SK-N-SH treated with all-trans-retinoic acid at 6 μM for 48 hours (cell line): ENCODE results near the gene CENPA.
"Not testable (repeated sequence)": the region's sequence is repeated elsewhere in the genome, so short reads cannot be mapped to it uniquely, and the experiment has no call there.

Experiments
- ATAC-seq: fragments of 200-7000 bp; cut with Tn5 transposase; 3 replicates; pipeline ENCODE4 v1.9.1; 2020; ENCODE audit warnings: mild to moderate bottlenecking, moderate library complexity
- ARNTL ChIP-seq: fragments of 450-650 bp; formaldehyde crosslinking; IDR thresholded peaks from 2 replicates; pipeline ENCODE4 v1.5.0; 2020; ENCODE audit warnings: low read depth, mild to moderate bottlenecking, moderate library complexity, borderline replicate concordance
- BACH2 ChIP-seq: fragments of 250-450 bp; sonication (Bioruptor Pico); IDR thresholded peaks from 2 replicates; pipeline ENCODE4 v1.9.0; 2021; ENCODE audit warnings: mild to moderate bottlenecking, borderline replicate concordance
- CSDC2 ChIP-seq: fragments of 250-450 bp; sonication (Bioruptor Pico); IDR thresholded peaks from 2 replicates; pipeline ENCODE4 v1.5.0; 2020; ENCODE audit warnings: mild to moderate bottlenecking, moderate library complexity
- ESRRG ChIP-seq: fragments of 250-450 bp; sonication (Bioruptor Pico); IDR thresholded peaks from 2 replicates; pipeline ENCODE4 v1.6.1; 2021; ENCODE audit warnings: mild to moderate bottlenecking
- GLIS3 ChIP-seq: fragments of 250-450 bp; sonication (Bioruptor Pico); IDR thresholded peaks from 2 replicates; pipeline ENCODE4 v1.5.0; 2020; ENCODE audit warnings: mild to moderate bottlenecking, moderate library complexity
- ISL1 ChIP-seq: fragments of 250-450 bp; sonication (Bioruptor Pico); IDR thresholded peaks from 2 replicates; pipeline ENCODE4 v2.1.2; 2022; ENCODE audit warnings: mild to moderate bottlenecking, moderate library complexity
- OSR1 ChIP-seq: fragments of 250-450 bp; sonication (Bioruptor Pico); IDR thresholded peaks from 2 replicates; pipeline ENCODE4 v1.8.0; 2022; ENCODE audit warnings: moderate library complexity, mild to moderate bottlenecking, inconsistent platforms
- PATZ1 ChIP-seq: fragments of 250-450 bp; sonication (Bioruptor Pico); IDR thresholded peaks from 2 replicates; pipeline ENCODE4 v1.8.0; 2020; ENCODE audit warnings: mild to moderate bottlenecking, moderate library complexity, borderline replicate concordance
- PPARA ChIP-seq: fragments of 250-450 bp; sonication (Bioruptor Pico); IDR thresholded peaks from 2 replicates; pipeline ENCODE4 v1.5.0; 2020; ENCODE audit warnings: mild to moderate bottlenecking, borderline replicate concordance
- RARB ChIP-seq: fragments of 250-450 bp; sonication (Bioruptor Pico); IDR thresholded peaks from 2 replicates; pipeline ENCODE4 v1.8.0; 2021; ENCODE audit warnings: mild to moderate bottlenecking, moderate library complexity
- SNAI2 ChIP-seq: fragments of 250-450 bp; sonication (Bioruptor Pico); IDR thresholded peaks from 2 replicates; pipeline ENCODE4 v1.5.0; 2020; ENCODE audit warnings: mild to moderate bottlenecking, moderate library complexity
- TCF4 ChIP-seq: fragments of 250-450 bp; sonication (Bioruptor Pico); IDR thresholded peaks from 2 replicates; pipeline ENCODE4 v1.8.0; 2021; ENCODE audit warnings: mild to moderate bottlenecking, moderate library complexity, borderline replicate concordance
- TOX ChIP-seq: fragments of 250-450 bp; sonication (Bioruptor Pico); IDR thresholded peaks from 2 replicates; pipeline ENCODE4 v1.8.0; 2021; ENCODE audit warnings: mild to moderate bottlenecking, moderate library complexity, borderline replicate concordance
- ZC3H10 ChIP-seq: fragments of 250-450 bp; sonication (Bioruptor Pico); IDR thresholded peaks from 2 replicates; pipeline ENCODE4 v1.5.1; 2021; ENCODE audit warnings: mild to moderate bottlenecking, moderate library complexity
- ZFP3 ChIP-seq: fragments of 250-450 bp; sonication (Bioruptor Pico); IDR thresholded peaks from 2 replicates; pipeline ENCODE4 v1.5.0; 2020; ENCODE audit warnings: mild to moderate bottlenecking, moderate library complexity
- ZFP30 ChIP-seq: fragments of 450-650 bp; formaldehyde crosslinking; IDR thresholded peaks from 2 replicates; pipeline ENCODE4 v1.5.0; 2022; ENCODE audit warnings: mild to moderate bottlenecking, moderate library complexity
- ZNF565 ChIP-seq: fragments of 450-650 bp; formaldehyde crosslinking; conservative IDR thresholded peaks from 2 replicates; pipeline ENCODE4 v1.5.0; 2020; ENCODE audit warnings: low read depth, mild to moderate bottlenecking, moderate library complexity
- ZNF70 ChIP-seq: fragments of 450-650 bp; formaldehyde crosslinking; IDR thresholded peaks from 2 replicates; pipeline ENCODE4 v1.5.0; 2020; ENCODE audit warnings: mild to moderate bottlenecking, moderate library complexity
- ZNF8 ChIP-seq: fragments of 450-650 bp; formaldehyde crosslinking; IDR thresholded peaks from 2 replicates; pipeline ENCODE4 v1.5.0; 2020; ENCODE audit warnings: mild to moderate bottlenecking, moderate library complexity
- TF ChIP-seq, protein P1 (sequence below): fragments of 250-450 bp; sonication (Bioruptor Pico); IDR thresholded peaks from 2 replicates; pipeline ENCODE4 v1.5.1; 2021; ENCODE audit warnings: mild to moderate bottlenecking, moderate library complexity
- TF ChIP-seq, protein P2 (sequence below): fragments of 250-450 bp; sonication (Bioruptor Pico); IDR thresholded peaks from 2 replicates; pipeline ENCODE4 v1.5.0; 2020; ENCODE audit warnings: mild to moderate bottlenecking, moderate library complexity
- TF ChIP-seq, protein P3 (sequence below): fragments of 250-450 bp; sonication (Bioruptor Pico); IDR thresholded peaks from 2 replicates; pipeline ENCODE4 v1.5.1; 2020; ENCODE audit warnings: low read depth, mild to moderate bottlenecking, moderate library complexity
- TF ChIP-seq, protein P4 (sequence below): fragments of 250-450 bp; sonication (Bioruptor Pico); IDR thresholded peaks from 2 replicates; pipeline ENCODE4 v1.8.0; 2021; ENCODE audit warnings: low read depth, mild to moderate bottlenecking, moderate library complexity, borderline replicate concordance

Gene CENPA

DNA sequence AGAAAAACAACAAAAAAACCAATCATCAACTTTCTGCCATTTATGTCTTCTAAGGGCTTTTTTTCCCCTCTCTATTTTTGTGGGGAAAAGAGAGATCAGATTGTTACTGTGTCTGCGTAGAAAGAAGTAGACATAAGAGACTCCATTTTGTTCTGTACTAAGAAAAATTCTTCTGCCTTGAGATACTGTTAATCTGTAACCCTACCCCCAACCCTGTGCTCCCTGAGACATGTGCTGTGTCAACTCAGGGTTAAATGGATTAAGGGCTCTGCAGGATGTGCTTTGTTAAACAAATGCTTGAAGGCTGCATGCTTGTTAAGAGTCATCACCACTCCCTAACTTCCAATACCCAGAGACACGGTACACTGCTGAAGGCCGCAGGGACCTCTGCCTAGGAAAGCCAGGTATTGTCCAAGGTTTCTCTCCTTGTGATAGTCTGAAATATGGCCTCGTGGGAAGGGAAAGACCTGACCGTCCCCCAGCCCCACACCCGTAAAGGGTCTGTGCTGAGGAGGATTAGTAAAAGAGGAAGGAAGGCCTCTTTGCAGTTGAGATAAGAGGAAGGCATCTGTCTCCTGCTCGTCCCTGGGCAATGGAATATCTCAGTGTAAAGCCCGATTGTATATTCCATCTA lies 36.0 kb upstream of the CENPA start (continued):
- TF ChIP-seq, protein P1, sequence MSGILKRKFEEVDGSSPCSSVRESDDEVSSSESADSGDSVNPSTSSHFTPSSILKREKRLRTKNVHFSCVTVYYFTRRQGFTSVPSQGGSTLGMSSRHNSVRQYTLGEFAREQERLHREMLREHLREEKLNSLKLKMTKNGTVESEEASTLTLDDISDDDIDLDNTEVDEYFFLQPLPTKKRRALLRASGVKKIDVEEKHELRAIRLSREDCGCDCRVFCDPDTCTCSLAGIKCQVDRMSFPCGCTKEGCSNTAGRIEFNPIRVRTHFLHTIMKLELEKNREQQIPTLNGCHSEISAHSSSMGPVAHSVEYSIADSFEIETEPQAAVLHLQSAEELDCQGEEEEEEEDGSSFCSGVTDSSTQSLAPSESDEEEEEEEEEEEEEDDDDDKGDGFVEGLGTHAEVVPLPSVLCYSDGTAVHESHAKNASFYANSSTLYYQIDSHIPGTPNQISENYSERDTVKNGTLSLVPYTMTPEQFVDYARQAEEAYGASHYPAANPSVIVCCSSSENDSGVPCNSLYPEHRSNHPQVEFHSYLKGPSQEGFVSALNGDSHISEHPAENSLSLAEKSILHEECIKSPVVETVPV (CRISPR knock-in tag) = peak; percentile 81; the same call in 1 of the 2 replicates
- peak; percentile 86; the same call in 1 of the 2 replicates for TF ChIP-seq PATZ1
- peak; percentile 22; the same call in 1 of the 2 replicates for TF ChIP-seq RARB (CRISPR knock-in tag)

DNA sequence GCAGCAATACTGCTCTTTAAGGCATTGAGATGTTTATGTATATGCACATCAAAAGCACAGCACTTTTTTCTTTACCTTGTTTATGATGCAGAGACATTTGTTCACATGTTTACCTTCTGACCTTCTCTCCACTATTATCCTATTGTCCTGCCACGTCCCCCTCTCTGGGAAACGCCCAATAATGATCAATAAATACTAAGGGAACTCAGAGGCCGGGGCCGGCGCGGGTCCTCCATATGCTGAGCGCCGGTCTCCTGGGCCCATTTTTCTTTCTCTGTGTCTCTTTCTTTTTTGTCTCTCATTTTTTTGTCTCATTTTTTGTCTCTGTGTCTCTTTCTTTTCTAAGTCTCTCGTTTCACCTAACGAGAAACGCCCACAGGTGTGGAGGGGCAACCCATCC lies 35.4 kb upstream of the CENPA start:
- ATAC-seq = not testable (repeated sequence)

GRCh38 chr2:26752656-26753055 lies 33.2 kb upstream of the CENPA start:
- TF ChIP-seq ARNTL = no peak
- no peak for TF ChIP-seq ZNF70 (CRISPR knock-in tag)
- no peak for TF ChIP-seq ESRRG
- no peak for TF ChIP-seq TOX
- no peak for TF ChIP-seq PATZ1
- TF ChIP-seq ISL1 = peak; percentile 19; the same call in 1 of the 2 replicates
- TF ChIP-seq GLIS3 (CRISPR knock-in tag) = no peak
- no peak for TF ChIP-seq SNAI2 (CRISPR knock-in tag)
- no peak for TF ChIP-seq ZNF565 (CRISPR knock-in tag)
- no peak for TF ChIP-seq PPARA (CRISPR knock-in tag)
- no peak; the same call in 1 of the 2 replicates for TF ChIP-seq CSDC2 (CRISPR knock-in tag)
- TF ChIP-seq, protein P2, sequence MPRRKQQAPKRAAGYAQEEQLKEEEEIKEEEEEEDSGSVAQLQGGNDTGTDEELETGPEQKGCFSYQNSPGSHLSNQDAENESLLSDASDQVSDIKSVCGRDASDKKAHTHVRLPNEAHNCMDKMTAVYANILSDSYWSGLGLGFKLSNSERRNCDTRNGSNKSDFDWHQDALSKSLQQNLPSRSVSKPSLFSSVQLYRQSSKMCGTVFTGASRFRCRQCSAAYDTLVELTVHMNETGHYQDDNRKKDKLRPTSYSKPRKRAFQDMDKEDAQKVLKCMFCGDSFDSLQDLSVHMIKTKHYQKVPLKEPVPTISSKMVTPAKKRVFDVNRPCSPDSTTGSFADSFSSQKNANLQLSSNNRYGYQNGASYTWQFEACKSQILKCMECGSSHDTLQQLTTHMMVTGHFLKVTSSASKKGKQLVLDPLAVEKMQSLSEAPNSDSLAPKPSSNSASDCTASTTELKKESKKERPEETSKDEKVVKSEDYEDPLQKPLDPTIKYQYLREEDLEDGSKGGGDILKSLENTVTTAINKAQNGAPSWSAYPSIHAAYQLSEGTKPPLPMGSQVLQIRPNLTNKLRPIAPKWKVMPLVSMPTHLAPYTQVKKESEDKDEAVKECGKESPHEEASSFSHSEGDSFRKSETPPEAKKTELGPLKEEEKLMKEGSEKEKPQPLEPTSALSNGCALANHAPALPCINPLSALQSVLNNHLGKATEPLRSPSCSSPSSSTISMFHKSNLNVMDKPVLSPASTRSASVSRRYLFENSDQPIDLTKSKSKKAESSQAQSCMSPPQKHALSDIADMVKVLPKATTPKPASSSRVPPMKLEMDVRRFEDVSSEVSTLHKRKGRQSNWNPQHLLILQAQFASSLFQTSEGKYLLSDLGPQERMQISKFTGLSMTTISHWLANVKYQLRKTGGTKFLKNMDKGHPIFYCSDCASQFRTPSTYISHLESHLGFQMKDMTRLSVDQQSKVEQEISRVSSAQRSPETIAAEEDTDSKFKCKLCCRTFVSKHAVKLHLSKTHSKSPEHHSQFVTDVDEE (CRISPR knock-in tag) = no peak
- TF ChIP-seq, protein P3, sequence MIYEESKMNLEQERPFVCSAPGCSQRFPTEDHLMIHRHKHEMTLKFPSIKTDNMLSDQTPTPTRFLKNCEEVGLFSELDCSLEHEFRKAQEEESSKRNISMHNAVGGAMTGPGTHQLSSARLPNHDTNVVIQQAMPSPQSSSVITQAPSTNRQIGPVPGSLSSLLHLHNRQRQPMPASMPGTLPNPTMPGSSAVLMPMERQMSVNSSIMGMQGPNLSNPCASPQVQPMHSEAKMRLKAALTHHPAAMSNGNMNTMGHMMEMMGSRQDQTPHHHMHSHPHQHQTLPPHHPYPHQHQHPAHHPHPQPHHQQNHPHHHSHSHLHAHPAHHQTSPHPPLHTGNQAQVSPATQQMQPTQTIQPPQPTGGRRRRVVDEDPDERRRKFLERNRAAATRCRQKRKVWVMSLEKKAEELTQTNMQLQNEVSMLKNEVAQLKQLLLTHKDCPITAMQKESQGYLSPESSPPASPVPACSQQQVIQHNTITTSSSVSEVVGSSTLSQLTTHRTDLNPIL (CRISPR knock-in tag) = no peak
- TF ChIP-seq, protein P4, sequence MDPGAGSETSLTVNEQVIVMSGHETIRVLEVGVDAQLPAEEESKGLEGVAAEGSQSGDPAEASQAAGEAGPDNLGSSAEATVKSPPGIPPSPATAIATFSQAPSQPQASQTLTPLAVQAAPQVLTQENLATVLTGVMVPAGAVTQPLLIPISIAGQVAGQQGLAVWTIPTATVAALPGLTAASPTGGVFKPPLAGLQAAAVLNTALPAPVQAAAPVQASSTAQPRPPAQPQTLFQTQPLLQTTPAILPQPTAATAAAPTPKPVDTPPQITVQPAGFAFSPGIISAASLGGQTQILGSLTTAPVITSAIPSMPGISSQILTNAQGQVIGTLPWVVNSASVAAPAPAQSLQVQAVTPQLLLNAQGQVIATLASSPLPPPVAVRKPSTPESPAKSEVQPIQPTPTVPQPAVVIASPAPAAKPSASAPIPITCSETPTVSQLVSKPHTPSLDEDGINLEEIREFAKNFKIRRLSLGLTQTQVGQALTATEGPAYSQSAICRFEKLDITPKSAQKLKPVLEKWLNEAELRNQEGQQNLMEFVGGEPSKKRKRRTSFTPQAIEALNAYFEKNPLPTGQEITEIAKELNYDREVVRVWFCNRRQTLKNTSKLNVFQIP (CRISPR knock-in tag) = no peak
- no peak for TF ChIP-seq ZFP30 (CRISPR knock-in tag)
- no peak for TF ChIP-seq OSR1 (CRISPR knock-in tag)
- no peak for TF ChIP-seq BACH2 (CRISPR knock-in tag)
- TF ChIP-seq TCF4 (CRISPR knock-in tag) = peak; percentile 36; the same call in 1 of the 2 replicates
- TF ChIP-seq, protein P1 (CRISPR knock-in tag) = no peak
- TF ChIP-seq ZC3H10 (CRISPR knock-in tag) = no peak
- TF ChIP-seq ZFP3 (CRISPR knock-in tag) = no peak
- TF ChIP-seq RARB (CRISPR knock-in tag) = no peak
- 0 out of 2 replicates have a peak, but pooled peaks have one; percentile 38 for TF ChIP-seq ZNF8
- ATAC-seq = peak; percentile 86
